ENCODE results near the gene NDUFS7. TPM values are rescaled to one million over a fixed set of nuclear protein-coding genes. Genes with fewer than 3 reads are reported as not detected.
A peak's percentile ranks its signal among the peaks of the same experiment; 100 is the strongest.

The NDUFS7 gene
- total RNA-seq, 1 donor from 2014 or later = 55.9 TPM

DNA sequence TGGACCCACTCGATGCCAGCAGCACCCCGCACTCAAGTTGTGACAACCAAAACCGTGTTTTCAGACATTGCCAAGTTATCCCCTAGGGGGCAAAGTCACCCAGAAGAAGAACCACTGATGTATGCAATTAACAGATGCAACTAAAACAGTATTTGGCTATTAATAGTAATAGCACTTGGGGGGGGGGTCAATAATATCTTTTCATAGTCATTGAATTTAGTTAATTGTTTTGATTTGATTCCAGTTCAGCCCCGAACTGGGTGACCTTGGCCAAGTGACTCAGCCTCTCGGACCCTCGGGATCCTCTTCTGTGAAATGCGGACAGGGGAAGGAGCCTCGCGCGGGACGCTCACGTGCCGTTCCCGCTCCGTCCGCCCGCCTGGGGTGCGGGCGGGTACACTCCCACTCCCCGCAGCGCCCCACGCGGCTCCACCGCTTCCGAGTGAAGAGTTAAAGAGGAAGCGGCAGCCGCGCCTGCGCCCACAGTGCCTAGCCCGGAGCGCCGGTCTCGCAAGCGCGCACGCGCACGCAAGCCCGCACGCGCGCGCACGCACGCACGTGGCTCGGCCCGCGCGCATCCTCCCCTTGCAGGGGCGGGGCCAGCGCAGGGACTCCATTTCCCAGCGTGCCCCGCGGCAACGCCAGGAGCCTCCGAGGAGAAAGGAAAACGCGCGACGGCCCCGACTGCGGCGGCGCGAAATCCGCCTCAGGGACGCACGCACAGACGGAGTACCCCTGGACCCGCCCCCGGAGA, 23.2 kb downstream of the NDUFS7 start:
- peak; percentile 99 to 100 for DNase-seq (ENCODE audit: low spot score in 2 of 2, unreplicated experiment in 2 of 2)
- Mint-ChIP-seq H3K9me3 (no peaks in the 10 kb centered on the region), H3K27ac (peak overlapping the region; percentile 91), H3K27me3 (ENCODE audit: low read depth) (no peaks in the 10 kb centered on the region), H3K4me1 (peaks cover 40% of the 10 kb centered on the region), H3K36me3 (no peaks in the 10 kb centered on the region), H3K4me3 (peak overlapping the region; percentile 68)
- TF ChIP-seq CTCF (IDR thresholded peaks at IDR 0.05; ENCODE audit: unreplicated experiment) = peak; percentile 53

GRCh38 chr19:1407528-1408299, 24.0 kb downstream of the NDUFS7 start, which contains the start of gene DAZAP1:
Gene DAZAP1, plus strand, starts transcription at chr19:1407586. Its CDS starts 188 bp downstream, at chr19:1407774.
- TF ChIP-seq CTCF (IDR thresholded peaks at IDR 0.05; ENCODE audit: unreplicated experiment) = no peak
- Mint-ChIP-seq H3K36me3 (no peaks in the 10 kb centered on the region), H3K9me3 (no peaks in the 10 kb centered on the region), H3K27me3 (ENCODE audit: low read depth) (no peaks in the 10 kb centered on the region), H3K4me3 (peak within 1 kb of the TSS; percentile 91), H3K27ac (peak within 1 kb of the TSS; percentile 91), H3K4me1 (peaks cover 41% of the 10 kb centered on the region)
- DNase-seq (ENCODE audit: low spot score in 2 of 2, unreplicated experiment in 2 of 2) = no peak

GRCh38 chr19:1408300-1409203, 24.8 kb downstream of the NDUFS7 start:
- DNase-seq (ENCODE audit: low spot score in 2 of 2, unreplicated experiment in 2 of 2) = peak in 1 of 2 experiments; percentile 62
- Mint-ChIP-seq H3K4me3 (peak overlapping the region; percentile 91), H3K4me1 (peaks cover 42% of the 10 kb centered on the region)

DNA sequence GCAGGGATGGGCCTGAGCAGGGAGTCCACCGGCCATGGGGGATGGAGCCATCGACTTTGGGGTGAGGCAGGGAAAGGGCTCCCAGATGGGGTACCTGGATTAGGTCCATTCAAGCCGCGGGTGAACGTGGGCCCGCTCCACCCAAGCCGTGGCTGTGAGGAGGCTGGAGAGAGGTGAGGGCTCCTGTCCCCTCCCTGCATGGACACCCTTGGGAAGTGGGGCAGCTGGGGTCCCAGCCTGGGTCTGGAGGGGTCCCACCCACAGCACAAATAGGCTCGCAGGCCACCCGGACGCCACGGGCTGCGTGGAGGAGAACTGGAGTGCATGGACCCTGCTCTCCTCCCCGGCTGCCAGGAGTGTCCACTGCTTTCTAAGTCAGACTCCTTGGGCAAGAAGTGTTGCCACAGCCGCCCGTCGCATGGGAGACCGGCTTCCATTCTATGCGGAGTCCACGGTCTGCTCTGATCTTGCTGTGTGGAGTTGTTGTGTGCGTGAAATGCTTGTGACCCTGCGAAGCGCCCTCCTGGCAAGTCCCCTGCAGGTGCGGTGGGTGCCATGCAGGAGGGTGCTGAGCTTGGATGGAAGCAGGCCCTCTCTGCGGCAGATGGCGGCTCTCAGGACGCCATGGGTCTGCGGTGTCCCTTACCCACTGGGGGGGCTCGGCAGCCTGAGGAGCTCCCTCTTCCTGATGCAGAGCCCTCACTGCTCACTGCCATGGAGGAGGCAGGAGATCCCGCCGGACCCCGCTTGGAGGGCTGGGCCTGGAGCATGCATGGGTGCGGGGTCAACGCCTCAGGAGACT, 25.7 kb downstream of the NDUFS7 start:
- no peak for DNase-seq (ENCODE audit: low spot score in 2 of 2, unreplicated experiment in 2 of 2)
- Mint-ChIP-seq H3K4me3 (peak overlapping the region; percentile 91), H3K27ac (peak overlapping the region; percentile 97), H3K4me1 (peaks cover 45% of the 10 kb centered on the region), H3K9me3 (no peaks in the 10 kb centered on the region), H3K36me3 (no peaks in the 10 kb centered on the region), H3K27me3 (ENCODE audit: low read depth) (no peaks in the 10 kb centered on the region)
- no peak for TF ChIP-seq CTCF (IDR thresholded peaks at IDR 0.05; ENCODE audit: unreplicated experiment)

More at GRCh38 chr19:1408300-1409203, 24.8 kb downstream of the NDUFS7 start:
- H3K9me3 Mint-ChIP-seq = no peaks in the 10 kb centered on the region
- no peaks in the 10 kb centered on the region for H3K27me3 Mint-ChIP-seq (ENCODE audit: low read depth)
- no peaks in the 10 kb centered on the region for H3K36me3 Mint-ChIP-seq
- TF ChIP-seq CTCF (IDR thresholded peaks at IDR 0.05; ENCODE audit: unreplicated experiment) = no peak
- H3K27ac Mint-ChIP-seq = peak overlapping the region; percentile 97
